Adrenal gland (tissue), 5 donors: ENCODE measurements around the gene CCDC69.

ENCODE experiments used
- POLR2A ChIP-seq, 2 donors: fragments of 450-650 bp; IDR thresholded peaks; one replicate each; pipeline ENCODE4 v1.6.1; 2017; ENCODE audit warnings: antibody characterized with exemption in 2 of 2, mild to moderate bottlenecking in 2 of 2, moderate library complexity in 1 of 2
- TF ChIP-seq, protein P1 (sequence below), 6 experiments: fragments of 450-650 bp in 4 of 6; fragments of 200-600 bp in 2 of 6; sonication (generic) in 1 of 6; IDR thresholded peaks; 1 replicate in 5 of 6; 2 replicates in 1 of 6; pipeline versions ENCODE4 v1.5.1 to v1.8.0; 2016 to 2021; ENCODE audit warnings: antibody characterized with exemption in 6 of 6, mild to moderate bottlenecking in 2 of 6, moderate library complexity in 1 of 6
- donor health status: DM: no; HTN: no; CAD: no.

GRCh38 chr5:151239237-151239861 lies 15.5 kb upstream of the CCDC69 start:
- TF ChIP-seq POLR2A (IDR thresholded peaks at IDR 0.05), result no peak
- TF ChIP-seq, protein P1, sequence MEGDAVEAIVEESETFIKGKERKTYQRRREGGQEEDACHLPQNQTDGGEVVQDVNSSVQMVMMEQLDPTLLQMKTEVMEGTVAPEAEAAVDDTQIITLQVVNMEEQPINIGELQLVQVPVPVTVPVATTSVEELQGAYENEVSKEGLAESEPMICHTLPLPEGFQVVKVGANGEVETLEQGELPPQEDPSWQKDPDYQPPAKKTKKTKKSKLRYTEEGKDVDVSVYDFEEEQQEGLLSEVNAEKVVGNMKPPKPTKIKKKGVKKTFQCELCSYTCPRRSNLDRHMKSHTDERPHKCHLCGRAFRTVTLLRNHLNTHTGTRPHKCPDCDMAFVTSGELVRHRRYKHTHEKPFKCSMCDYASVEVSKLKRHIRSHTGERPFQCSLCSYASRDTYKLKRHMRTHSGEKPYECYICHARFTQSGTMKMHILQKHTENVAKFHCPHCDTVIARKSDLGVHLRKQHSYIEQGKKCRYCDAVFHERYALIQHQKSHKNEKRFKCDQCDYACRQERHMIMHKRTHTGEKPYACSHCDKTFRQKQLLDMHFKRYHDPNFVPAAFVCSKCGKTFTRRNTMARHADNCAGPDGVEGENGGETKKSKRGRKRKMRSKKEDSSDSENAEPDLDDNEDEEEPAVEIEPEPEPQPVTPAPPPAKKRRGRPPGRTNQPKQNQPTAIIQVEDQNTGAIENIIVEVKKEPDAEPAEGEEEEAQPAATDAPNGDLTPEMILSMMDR (IDR thresholded peaks at IDR 0.05), result peak; percentile 65 to 94 (median 68)
